Activated T-helper 17 cell treated with anti-CD3 and anti-CD28 coated beads, Interleukin-2, amount 50 U/mL, for 72 hours (primary cell): ENCODE results near the gene IRF4. TPM values are rescaled to one million over a fixed set of nuclear protein-coding genes. Genes with fewer than 3 reads are reported as not detected.

Source experiments
- ATAC-seq: fragments of 150-1000 bp; cut with Tn5 transposase; replicated peaks from 2 replicates; pipeline ENCODE4 v1.10.0; 2021; ENCODE audit warnings: mild to moderate bottlenecking, moderate library complexity
- H3K27ac Mint-ChIP-seq: one replicate; pipeline ENCODE4 v1.8.0; 2022; ENCODE audit warnings: mixed read lengths
- H3K27me3 Mint-ChIP-seq: one replicate; pipeline ENCODE4 v1.8.0; 2022; ENCODE audit warnings: mixed read lengths
- H3K36me3 Mint-ChIP-seq: one replicate; pipeline ENCODE4 v1.8.0; 2022; ENCODE audit warnings: low read depth, mild to moderate bottlenecking, mixed read lengths
- H3K4me1 Mint-ChIP-seq: one replicate; pipeline ENCODE4 v1.8.0; 2022; ENCODE audit warnings: mixed read lengths
- H3K4me3 Mint-ChIP-seq: one replicate; pipeline ENCODE4 v1.8.0; 2022; ENCODE audit warnings: mild to moderate bottlenecking, mixed read lengths
- H3K9me3 Mint-ChIP-seq: one replicate; pipeline ENCODE4 v1.8.0; 2022; ENCODE audit warnings: mixed read lengths
- total RNA-seq, 2 donors: library from RNA; stranded (reverse); gene quantifications; one replicate each; pipeline ENCODE4 v1.2.3, GENCODE V29; 2022

The IRF4 gene
- total RNA-seq, 2 donors from 2014 or later, result 477 to 704 TPM

GRCh38 chr6:358847-359246, 32.7 kb upstream of the IRF4 start:
- Mint-ChIP-seq H3K36me3 (no peaks in the 10 kb centered on the region), H3K4me3 (no peak overlapping the region), H3K27ac (no peak overlapping the region), H3K4me1 (peaks cover 4% of the 10 kb centered on the region), H3K9me3 (peaks cover 4% of the 10 kb centered on the region), H3K27me3 (no peaks in the 10 kb centered on the region)
- ATAC-seq, result no peak

GRCh38 chr6:359261-360035, 32.1 kb upstream of the IRF4 start:
- Mint-ChIP-seq H3K9me3 (peaks cover 7% of the 10 kb centered on the region), H3K27ac (no peak overlapping the region), H3K4me3 (no peak overlapping the region), H3K27me3 (no peaks in the 10 kb centered on the region), H3K36me3 (no peaks in the 10 kb centered on the region), H3K4me1 (peaks cover 4% of the 10 kb centered on the region)
- no peak for ATAC-seq

DNA sequence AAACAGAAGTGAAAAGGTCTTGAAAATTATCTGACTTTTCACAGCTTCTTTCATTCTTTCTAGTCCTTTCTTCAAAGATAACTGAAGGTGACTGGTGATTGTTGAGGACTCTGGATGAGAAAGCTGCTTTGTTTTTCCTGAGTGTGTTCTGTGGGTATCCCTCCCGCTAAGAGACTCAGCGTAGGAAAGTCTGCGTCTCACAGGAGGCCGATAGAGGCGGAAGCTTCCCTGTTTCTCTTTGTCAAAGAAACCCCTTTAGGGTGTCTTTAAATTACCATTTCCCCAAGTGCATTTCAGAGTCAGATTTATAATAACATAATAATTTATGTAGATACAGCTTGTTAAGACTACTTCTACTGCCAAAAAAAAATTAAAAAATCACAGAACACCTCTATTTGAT, 31.2 kb upstream of the IRF4 start:
- no peaks in the 10 kb centered on the region for H3K36me3 Mint-ChIP-seq
- H3K4me1 Mint-ChIP-seq, result peaks cover 4% of the 10 kb centered on the region
- no peak for ATAC-seq
- no peaks in the 10 kb centered on the region for H3K27me3 Mint-ChIP-seq
- no peak overlapping the region for H3K4me3 Mint-ChIP-seq
- peaks cover 7% of the 10 kb centered on the region for H3K9me3 Mint-ChIP-seq
- H3K27ac Mint-ChIP-seq, result no peak overlapping the region

- no peak overlapping the region for H3K27ac Mint-ChIP-seq
- ATAC-seq, result no peak
- H3K4me3 Mint-ChIP-seq, result no peak overlapping the region
- peaks cover 7% of the 10 kb centered on the region for H3K9me3 Mint-ChIP-seq
- no peaks in the 10 kb centered on the region for H3K27me3 Mint-ChIP-seq
- H3K36me3 Mint-ChIP-seq, result no peaks in the 10 kb centered on the region
- peaks cover 4% of the 10 kb centered on the region for H3K4me1 Mint-ChIP-seq
These were observed 30.7 kb upstream of the IRF4 start for GRCh38 chr6:360764-361373.

DNA sequence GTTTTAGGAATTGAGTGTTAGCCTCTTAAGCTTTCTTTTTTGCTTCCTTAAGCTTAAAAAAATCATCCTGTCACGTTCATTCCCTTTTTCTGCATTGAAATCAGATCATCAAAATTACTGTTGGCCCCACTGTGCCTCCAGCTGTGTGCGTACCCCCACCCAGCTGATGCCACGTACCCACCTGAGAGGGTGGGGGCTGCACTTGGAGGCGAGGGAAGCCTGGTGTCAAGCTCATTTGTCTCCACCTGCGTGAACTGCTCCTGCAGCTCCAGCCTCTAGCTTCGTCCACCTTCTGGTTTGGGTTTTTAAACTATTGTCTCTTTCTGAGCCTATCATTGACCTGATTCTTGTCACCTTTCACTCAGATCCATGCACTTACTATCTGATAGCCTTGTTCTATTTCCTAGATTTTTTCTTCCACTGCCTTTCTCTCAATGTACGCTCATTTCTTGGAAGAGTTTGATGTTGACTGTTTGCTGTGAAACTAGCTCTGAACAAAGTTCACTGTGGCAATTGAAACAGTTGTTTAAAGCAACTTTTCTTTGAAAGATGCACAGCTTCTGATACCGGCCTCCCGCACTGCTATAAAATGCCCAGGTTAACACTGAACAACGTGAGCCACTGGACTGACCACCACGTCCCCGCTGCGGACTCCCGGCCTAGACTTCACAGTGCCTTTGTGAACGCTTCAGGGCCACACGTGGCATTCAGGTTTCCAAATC, 30.0 kb upstream of the IRF4 start:
- H3K36me3 Mint-ChIP-seq, result no peaks in the 10 kb centered on the region
- H3K27ac Mint-ChIP-seq, result no peak overlapping the region
- no peaks in the 10 kb centered on the region for H3K27me3 Mint-ChIP-seq
- no peak overlapping the region for H3K4me3 Mint-ChIP-seq
- no peak for ATAC-seq
- peaks cover 7% of the 10 kb centered on the region for H3K9me3 Mint-ChIP-seq
- peaks cover 4% of the 10 kb centered on the region for H3K4me1 Mint-ChIP-seq

DNA sequence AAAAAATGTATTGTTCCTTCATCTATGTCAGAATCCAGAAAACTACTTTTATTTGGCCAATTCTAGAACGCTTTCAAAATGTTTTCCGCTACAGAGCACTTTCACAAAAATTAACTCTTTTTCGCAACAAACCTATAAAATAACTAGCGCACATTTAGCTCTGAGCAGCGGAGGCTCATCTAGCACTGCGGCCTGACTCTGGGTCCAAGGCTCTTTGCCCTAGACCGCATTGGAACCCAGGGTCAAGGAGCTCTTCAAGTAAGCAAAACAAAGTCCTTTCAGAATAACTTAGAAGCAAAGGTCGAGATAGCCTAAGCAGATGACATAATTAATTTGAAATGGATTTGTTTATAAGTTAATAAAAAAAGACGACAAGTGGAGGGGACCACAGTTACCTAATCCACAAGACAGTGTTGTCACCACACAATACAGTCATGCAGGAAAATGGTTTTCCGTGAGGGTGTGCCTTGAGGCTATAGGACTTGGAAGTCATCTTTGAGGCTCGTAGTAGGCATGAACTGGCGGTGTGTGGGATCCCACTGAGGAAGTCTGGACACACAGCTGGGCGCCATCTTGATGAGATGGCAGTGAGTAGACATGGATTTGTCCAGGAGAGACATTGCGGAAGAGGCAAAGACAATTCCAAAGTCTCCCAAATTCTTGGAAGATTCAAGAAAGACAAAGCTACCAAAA, 29.2 kb upstream of the IRF4 start:
- no peak overlapping the region for H3K4me3 Mint-ChIP-seq
- H3K9me3 Mint-ChIP-seq, result peaks cover 7% of the 10 kb centered on the region
- no peak for ATAC-seq
- no peaks in the 10 kb centered on the region for H3K36me3 Mint-ChIP-seq
- H3K4me1 Mint-ChIP-seq, result peaks cover 4% of the 10 kb centered on the region
- H3K27ac Mint-ChIP-seq, result no peak overlapping the region
- H3K27me3 Mint-ChIP-seq, result no peaks in the 10 kb centered on the region

- peaks cover 7% of the 10 kb centered on the region for H3K9me3 Mint-ChIP-seq
- H3K27ac Mint-ChIP-seq, result no peak overlapping the region
- H3K4me1 Mint-ChIP-seq, result peaks cover 4% of the 10 kb centered on the region
- H3K27me3 Mint-ChIP-seq, result no peaks in the 10 kb centered on the region
- no peak for ATAC-seq
- H3K36me3 Mint-ChIP-seq, result no peaks in the 10 kb centered on the region
- no peak overlapping the region for H3K4me3 Mint-ChIP-seq
These were observed 28.7 kb upstream of the IRF4 start for GRCh38 chr6:362924-363249.

GRCh38 chr6:363291-363690, 28.3 kb upstream of the IRF4 start:
- Mint-ChIP-seq H3K9me3 (peaks cover 7% of the 10 kb centered on the region), H3K27ac (no peak overlapping the region), H3K27me3 (no peaks in the 10 kb centered on the region), H3K4me3 (no peak overlapping the region), H3K36me3 (no peaks in the 10 kb centered on the region), H3K4me1 (peaks cover 4% of the 10 kb centered on the region)
- no peak for ATAC-seq

DNA sequence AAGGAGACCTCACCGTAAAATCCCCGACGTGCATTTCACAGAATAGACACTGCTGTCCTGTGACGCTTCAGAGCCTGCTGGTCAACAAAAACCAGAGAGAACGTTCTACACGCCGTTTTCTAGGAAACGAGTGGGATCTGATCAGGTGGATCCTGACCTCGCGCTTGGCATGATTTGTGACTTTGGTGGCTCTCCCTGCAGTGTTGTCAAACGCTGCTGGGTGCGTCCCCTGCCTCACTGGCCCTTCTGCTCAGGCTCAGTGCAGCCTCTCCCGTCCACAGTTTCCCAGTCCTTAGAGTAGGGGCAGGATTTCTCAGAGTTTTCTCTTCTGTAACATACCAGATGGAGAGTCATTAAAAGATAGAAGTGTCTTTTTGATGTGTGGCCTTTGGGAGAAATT, 27.6 kb upstream of the IRF4 start:
- H3K4me1 Mint-ChIP-seq, result peaks cover 1% of the 10 kb centered on the region
- no peak for ATAC-seq
- peaks cover 7% of the 10 kb centered on the region for H3K9me3 Mint-ChIP-seq
- no peaks in the 10 kb centered on the region for H3K27me3 Mint-ChIP-seq
- no peak overlapping the region for H3K27ac Mint-ChIP-seq
- no peaks in the 10 kb centered on the region for H3K36me3 Mint-ChIP-seq
- H3K4me3 Mint-ChIP-seq, result no peak overlapping the region

- Mint-ChIP-seq H3K36me3 (no peaks in the 10 kb centered on the region), H3K27ac (no peak overlapping the region), H3K4me1 (no peaks in the 10 kb centered on the region), H3K27me3 (no peaks in the 10 kb centered on the region), H3K9me3 (peaks cover 7% of the 10 kb centered on the region), H3K4me3 (no peak overlapping the region)
- ATAC-seq, result no peak
These were observed 26.7 kb upstream of the IRF4 start for GRCh38 chr6:364609-365540.

DNA sequence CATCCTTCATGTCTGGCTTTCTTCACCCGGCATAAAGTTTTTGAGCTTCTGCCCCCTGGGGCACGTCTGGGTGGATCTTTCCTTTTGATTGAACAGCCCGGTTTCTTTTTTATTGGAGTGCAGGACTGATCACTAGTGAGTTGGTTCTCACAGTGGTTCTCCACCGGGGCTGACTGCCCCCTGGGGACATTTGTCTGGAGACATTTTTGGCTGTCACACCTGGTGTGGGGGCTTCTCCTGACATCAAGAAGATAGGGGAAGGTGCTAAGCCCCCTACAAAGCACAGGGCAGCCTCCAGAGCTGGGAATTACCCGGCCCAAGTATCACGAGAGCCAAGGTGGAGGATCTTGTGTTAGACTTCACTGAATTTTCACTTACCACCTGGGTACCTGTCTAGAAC, 25.7 kb upstream of the IRF4 start:
- Mint-ChIP-seq H3K27ac (no peak overlapping the region), H3K36me3 (no peaks in the 10 kb centered on the region), H3K27me3 (no peaks in the 10 kb centered on the region), H3K4me1 (no peaks in the 10 kb centered on the region), H3K9me3 (peaks cover 10% of the 10 kb centered on the region), H3K4me3 (no peak overlapping the region)
- ATAC-seq, result no peak

DNA sequence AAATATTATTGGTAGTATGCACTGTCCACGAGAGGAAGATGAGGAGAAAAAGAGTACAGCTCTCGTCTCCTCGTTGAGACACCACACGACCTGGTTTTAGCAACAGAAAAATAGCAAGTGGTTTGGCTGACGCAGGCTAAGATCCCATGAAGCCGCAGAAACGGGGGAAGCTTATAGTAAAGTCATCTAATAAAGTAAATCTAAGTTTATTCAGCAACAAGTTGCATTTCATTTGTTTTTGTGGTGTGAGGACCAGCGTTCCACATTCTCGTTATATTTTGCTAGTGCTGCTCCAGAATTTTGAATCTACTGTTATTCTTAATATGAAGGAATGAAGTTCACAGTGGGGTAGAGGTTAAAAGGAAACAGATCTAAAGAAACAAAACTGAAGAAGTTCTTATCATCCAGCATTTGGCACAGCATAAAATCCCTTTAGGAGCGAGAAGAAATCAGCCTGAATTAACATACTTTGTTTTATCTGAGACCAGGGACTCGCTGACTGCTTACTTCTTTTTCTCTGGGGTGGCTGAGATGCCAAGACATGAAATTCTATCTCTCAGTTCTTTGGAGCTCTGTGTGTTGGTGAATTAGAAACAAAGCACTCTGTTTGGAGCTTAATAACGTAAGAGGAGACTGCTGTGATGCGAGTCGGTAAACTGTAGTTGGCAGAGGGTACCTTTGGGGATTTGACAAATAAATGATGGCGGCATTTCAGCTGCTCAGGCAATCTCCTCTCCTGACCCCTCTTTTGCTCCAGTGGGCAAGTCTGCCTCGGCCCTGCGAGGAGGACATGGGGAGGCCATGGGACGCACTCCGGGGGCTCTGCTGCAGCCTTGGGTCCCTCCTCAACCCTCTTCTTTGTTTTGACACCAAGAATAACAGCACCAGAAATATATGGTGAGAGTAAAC, 24.9 kb upstream of the IRF4 start:
- Mint-ChIP-seq H3K27me3 (no peaks in the 10 kb centered on the region), H3K9me3 (peaks cover 12% of the 10 kb centered on the region), H3K27ac (no peak overlapping the region), H3K4me1 (no peaks in the 10 kb centered on the region), H3K36me3 (no peaks in the 10 kb centered on the region), H3K4me3 (no peak overlapping the region)
- ATAC-seq, result no peak

GRCh38 chr6:367298-367794, 24.2 kb upstream of the IRF4 start:
- Mint-ChIP-seq H3K4me3 (no peak overlapping the region), H3K9me3 (peaks cover 12% of the 10 kb centered on the region), H3K27ac (no peak overlapping the region), H3K4me1 (no peaks in the 10 kb centered on the region), H3K36me3 (no peaks in the 10 kb centered on the region), H3K27me3 (no peaks in the 10 kb centered on the region)
- no peak for ATAC-seq
